Parathyroid adenoma (tissue), 2 donors: ENCODE data around the gene ARHGEF12.

ENCODE experiments used
- H2AFZ ChIP-seq: fragments of 300-600 bp; sonication (generic); one replicate; pipeline ENCODE4 v1.7.0; 2017; ENCODE audit warnings: antibody characterized with exemption, mild to moderate bottlenecking
- H3K27ac ChIP-seq: fragments of 300-600 bp; sonication (generic); one replicate; pipeline ENCODE4 v1.7.0; 2017
- H3K27me3 ChIP-seq: fragments of 300-600 bp; sonication (generic); one replicate; pipeline ENCODE4 v1.7.0; 2017; ENCODE audit warnings: low read length; ENCODE audit not compliant: control insufficient read depth, insufficient read depth
- H3K36me3 ChIP-seq: fragments of 300-600 bp; sonication (generic); one replicate; pipeline ENCODE4 v1.7.0; 2017; ENCODE audit warnings: low read length; ENCODE audit not compliant: control insufficient read depth, insufficient read depth
- H3K4me1 ChIP-seq: fragments of 300-600 bp; sonication (generic); one replicate; pipeline ENCODE4 v1.7.0; 2017; ENCODE audit warnings: control low read depth
- H3K4me2 ChIP-seq: fragments of 300-600 bp; sonication (generic); one replicate; pipeline ENCODE4 v1.7.0; 2017; ENCODE audit warnings: low read length
- H3K4me3 ChIP-seq: fragments of 300-600 bp; sonication (generic); one replicate; pipeline ENCODE4 v1.7.0; 2017; ENCODE audit warnings: low read depth, low read length
- H3K79me2 ChIP-seq: fragments of 300-600 bp; sonication (generic); one replicate; pipeline ENCODE4 v1.7.0; 2017; ENCODE audit warnings: control low read depth
- H3K9ac ChIP-seq: fragments of 300-600 bp; sonication (generic); one replicate; pipeline ENCODE4 v1.7.0; 2017; ENCODE audit warnings: mild to moderate bottlenecking
- H3K9me3 ChIP-seq: fragments of 300-600 bp; sonication (generic); one replicate; pipeline ENCODE4 v1.7.0; 2017; ENCODE audit warnings: low read length; ENCODE audit not compliant: control insufficient read depth
- CTCF ChIP-seq: fragments of 300-600 bp; sonication (generic); IDR thresholded peaks from one replicate; pipeline ENCODE4 v1.7.0; 2017; ENCODE audit warnings: antibody characterized with exemption, mild to moderate bottlenecking
- donor health status: primary hyperparathyroidism.

ARHGEF12 gene

GRCh38 chr11:120399307-120399706, 63.1 kb downstream of the ARHGEF12 start:
- Histone ChIP-seq H3K4me2 (no peak overlapping the region), H3K27me3 (no peaks in the 10 kb centered on the region), H3K4me1 (no peaks in the 10 kb centered on the region), H3K36me3 (no peaks in the 10 kb centered on the region), H3K9ac (no peak overlapping the region), H2AFZ (no peak overlapping the region), H3K79me2 (peaks cover 10% of the 10 kb centered on the region), H3K27ac (no peak overlapping the region), H3K9me3 (no peaks in the 10 kb centered on the region), H3K4me3 (no peak overlapping the region)
- no peak for TF ChIP-seq CTCF

- H2AFZ ChIP-seq = no peak overlapping the region
- H3K4me2 ChIP-seq = no peak overlapping the region
- H3K36me3 ChIP-seq = no peaks in the 10 kb centered on the region
- H3K27me3 ChIP-seq = no peaks in the 10 kb centered on the region
- no peak overlapping the region for H3K9ac ChIP-seq
- H3K4me1 ChIP-seq = no peaks in the 10 kb centered on the region
- H3K4me3 ChIP-seq = no peak overlapping the region
- TF ChIP-seq CTCF = no peak
- peaks cover 3% of the 10 kb centered on the region for H3K79me2 ChIP-seq
- no peaks in the 10 kb centered on the region for H3K9me3 ChIP-seq
- no peak overlapping the region for H3K27ac ChIP-seq
These were observed 64.6 kb downstream of the ARHGEF12 start for GRCh38 chr11:120400564-120401364.

- Histone ChIP-seq H3K27ac (no peak overlapping the region), H3K4me1 (no peaks in the 10 kb centered on the region), H2AFZ (no peak overlapping the region), H3K9me3 (no peaks in the 10 kb centered on the region), H3K9ac (no peak overlapping the region), H3K36me3 (no peaks in the 10 kb centered on the region), H3K4me3 (no peak overlapping the region), H3K27me3 (no peaks in the 10 kb centered on the region), H3K4me2 (no peak overlapping the region), H3K79me2 (peaks cover 3% of the 10 kb centered on the region)
- no peak for TF ChIP-seq CTCF
These were observed 65.3 kb downstream of the ARHGEF12 start for GRCh38 chr11:120401506-120401905.

GRCh38 chr11:120403966-120404365, 67.8 kb downstream of the ARHGEF12 start:
- Histone ChIP-seq H3K9me3 (no peaks in the 10 kb centered on the region), H3K27me3 (no peaks in the 10 kb centered on the region), H2AFZ (no peak overlapping the region), H3K36me3 (no peaks in the 10 kb centered on the region), H3K27ac (no peak overlapping the region), H3K4me3 (no peak overlapping the region), H3K79me2 (no peaks in the 10 kb centered on the region), H3K9ac (no peak overlapping the region), H3K4me2 (no peak overlapping the region), H3K4me1 (no peaks in the 10 kb centered on the region)
- no peak for TF ChIP-seq CTCF

- Histone ChIP-seq H3K4me2 (no peak overlapping the region), H3K36me3 (no peaks in the 10 kb centered on the region), H3K4me1 (no peaks in the 10 kb centered on the region), H3K79me2 (no peaks in the 10 kb centered on the region), H3K9ac (no peak overlapping the region), H3K9me3 (no peaks in the 10 kb centered on the region), H3K4me3 (no peak overlapping the region), H2AFZ (no peak overlapping the region), H3K27ac (no peak overlapping the region), H3K27me3 (no peaks in the 10 kb centered on the region)
- no peak for TF ChIP-seq CTCF
These were observed 68.3 kb downstream of the ARHGEF12 start for GRCh38 chr11:120404495-120404894.
